Gastroesophageal sphincter (tissue), 4 donors: ENCODE measurements around the gene SSH3. TPM values are rescaled to one million over a fixed set of nuclear protein-coding genes. Genes with fewer than 3 reads are reported as not detected.

ENCODE experiments used
- ATAC-seq: fragments of 150-250 bp; one replicate; pipeline ENCODE4 v1.9.1; 2016; ENCODE audit warnings: mild to moderate bottlenecking, moderate library complexity
- H3K27ac ChIP-seq, 4 donors: fragments of 200-600 bp; sonication (generic) in 3 of 4; 1 replicate in 3 of 4; 2 replicates in 1 of 4; pipeline ENCODE4 v1.5.1; 2016 to 2019
- H3K27me3 ChIP-seq: fragments of 200-600 bp; sonication (generic); one replicate; pipeline ENCODE4 v1.5.1; 2019
- H3K36me3 ChIP-seq, 2 donors: fragments of 200-600 bp; sonication (generic); one replicate each; pipeline ENCODE4 v1.5.1; 2019; ENCODE audit warnings: control low read depth in 1 of 2
- H3K4me1 ChIP-seq, 3 donors: fragments of 200-600 bp; sonication (generic); 1 replicate in 2 of 3; 2 replicates in 1 of 3; pipeline ENCODE4 v1.5.1; 2016 to 2019; ENCODE audit warnings: control low read depth in 2 of 3
- H3K4me3 ChIP-seq, 2 donors: fragments of 200-600 bp; sonication (generic); one replicate each; pipeline ENCODE4 v1.5.1; 2019; ENCODE audit warnings: mild to moderate bottlenecking in 1 of 2, moderate library complexity in 1 of 2
- H3K9me3 ChIP-seq, 3 donors: fragments of 200-600 bp; sonication (generic); one replicate each; pipeline ENCODE4 v1.5.1; 2017 to 2019; ENCODE audit warnings: control low read depth in 2 of 3
- CTCF ChIP-seq, 4 experiments: fragments of 200-600 bp in 2 of 4; fragments of 450-650 bp in 2 of 4; sonication (generic) in 1 of 4; IDR thresholded peaks; one replicate each; pipeline ENCODE4 v1.5.1; 2017 to 2019; ENCODE audit warnings: antibody characterized with exemption in 4 of 4, mild to moderate bottlenecking in 2 of 4, moderate library complexity in 2 of 4
- EP300 ChIP-seq: sonication (generic); formaldehyde crosslinking; IDR thresholded peaks from one replicate; pipeline ENCODE4 v1.6.1; 2017; ENCODE audit warnings: antibody characterized with exemption, mild to moderate bottlenecking
- POLR2A ChIP-seq, 2 donors: fragments of 450-650 bp; IDR thresholded peaks; one replicate each; pipeline ENCODE4 v1.6.1; 2017; ENCODE audit warnings: antibody characterized with exemption in 2 of 2, mild to moderate bottlenecking in 2 of 2, moderate library complexity in 1 of 2
- POLR2AphosphoS5 ChIP-seq: sonication (generic); formaldehyde crosslinking; IDR thresholded peaks from one replicate; pipeline ENCODE4 v1.6.1; 2017; ENCODE audit warnings: antibody characterized with exemption
- WGBS, 2 donors: methylation state at CpG; one replicate each; pipeline ENCODE4 v1.1.5; 2018; ENCODE audit warnings: low coverage in 1 of 2; 5-methylcytosine and 5-hydroxymethylcytosine counted together
- total RNA-seq, 4 donors: library from RNA; depleted of rRNA; stranded (reverse); fragments of >200 nt; gene quantifications; one replicate each; pipeline ENCODE4 v1.1.0, GENCODE V29; 2016

The SSH3 gene
- total RNA-seq, 4 donors from 2014 or later: 33.9 to 58.4 (median 41.9) TPM

- Histone ChIP-seq H3K27me3 (no peaks in the 10 kb centered on the region), H3K27ac (peak overlapping the region; percentile 26 to 92 (median 88)), H3K4me1 (peaks cover 7 to 91% (median 79%) of the 10 kb centered on the region in 3 donors), H3K4me3 (peak overlapping the region in 1 of 2 donors; percentile 96), H3K36me3 (peaks cover 0 to 16% of the 10 kb centered on the region in 2 donors), H3K9me3 (no peaks in the 10 kb centered on the region)
- TF ChIP-seq POLR2A (IDR thresholded peaks at IDR 0.05): no peak
- TF ChIP-seq POLR2AphosphoS5: no peak
- no peak for TF ChIP-seq CTCF (IDR thresholded peaks at IDR 0.05)
- no peak for TF ChIP-seq EP300
- 10 to 22% methylated on average over 2 to 7 of the region's 15 CpGs for WGBS, 2 donors
- no peak for ATAC-seq
Observed at GRCh38 chr11:67269401-67270255, 33.7 kb upstream of the SSH3 start.

GRCh38 chr11:67270256-67271204, 32.8 kb upstream of the SSH3 start:
- Histone ChIP-seq H3K4me1 (peaks cover 7 to 93% (median 88%) of the 10 kb centered on the region in 3 donors), H3K4me3 (peak overlapping the region in 1 of 2 donors; percentile 96), H3K27me3 (no peaks in the 10 kb centered on the region), H3K27ac (peak overlapping the region; percentile 26 to 92 (median 88)), H3K9me3 (no peaks in the 10 kb centered on the region), H3K36me3 (peaks cover 0 to 16% of the 10 kb centered on the region in 2 donors)
- 23 to 26% methylated on average over 21 to 22 of the region's 28 CpGs for WGBS, 2 donors
- TF ChIP-seq POLR2AphosphoS5: no peak
- TF ChIP-seq EP300: no peak
- TF ChIP-seq POLR2A (IDR thresholded peaks at IDR 0.05): no peak
- no peak for TF ChIP-seq CTCF (IDR thresholded peaks at IDR 0.05)
- no peak for ATAC-seq

GRCh38 chr11:67271205-67271540, 32.2 kb upstream of the SSH3 start:
- no peak for TF ChIP-seq POLR2A (IDR thresholded peaks at IDR 0.05)
- no peak for TF ChIP-seq EP300
- no peak for TF ChIP-seq POLR2AphosphoS5
- TF ChIP-seq CTCF (IDR thresholded peaks at IDR 0.05): no peak
- 46 to 66% methylated on average over 5 of the region's 5 CpGs for WGBS, 2 donors
- no peaks in the 10 kb centered on the region for H3K27me3 ChIP-seq
- ATAC-seq: no peak
- peak overlapping the region in 1 of 2 donors; percentile 96 for H3K4me3 ChIP-seq
- peak overlapping the region in 3 of 4 donors; percentile 88 to 92 (median 88) for H3K27ac ChIP-seq
- H3K4me1 ChIP-seq: peaks cover 7 to 94% (median 90%) of the 10 kb centered on the region in 3 donors
- H3K36me3 ChIP-seq: peaks cover 0 to 16% of the 10 kb centered on the region in 2 donors
- no peaks in the 10 kb centered on the region for H3K9me3 ChIP-seq

GRCh38 chr11:67271541-67272284, 31.6 kb upstream of the SSH3 start:
- peaks cover 7 to 99% (median 95%) of the 10 kb centered on the region in 3 donors for H3K4me1 ChIP-seq
- TF ChIP-seq POLR2AphosphoS5 (no peak), CTCF (IDR thresholded peaks at IDR 0.05) (no peak), POLR2A (IDR thresholded peaks at IDR 0.05) (no peak), EP300 (no peak)
- H3K27ac ChIP-seq: peak overlapping the region in 3 of 4 donors; percentile 66 to 92 (median 88)
- H3K9me3 ChIP-seq: no peaks in the 10 kb centered on the region
- 52% methylated on average over 8 of the region's 19 CpGs; no CpG with 5 or more reads in 1 of the 2 donors for WGBS, 2 donors
- no peak overlapping the region for H3K4me3 ChIP-seq
- H3K36me3 ChIP-seq: peaks cover 0 to 16% of the 10 kb centered on the region in 2 donors
- ATAC-seq: no peak
- no peaks in the 10 kb centered on the region for H3K27me3 ChIP-seq
